HG03060 (cell line): Measurements from ENCODE around the gene DKK3.

Source experiments
- ATAC-seq: cut with Tn5 transposase; IDR thresholded peaks from one replicate; pipeline ENCODE4 v1.9.1; 2021; ENCODE audit warnings: low read depth, moderate number of reproducible peaks; ENCODE audit not compliant: unreplicated experiment

The DKK3 gene

GRCh38 chr11:11971906-11972547, 36.4 kb downstream of the DKK3 start:
- ATAC-seq: no peak

- no peak for ATAC-seq
Measured at GRCh38 chr11:11970556-11970955, 37.9 kb downstream of the DKK3 start.

DNA sequence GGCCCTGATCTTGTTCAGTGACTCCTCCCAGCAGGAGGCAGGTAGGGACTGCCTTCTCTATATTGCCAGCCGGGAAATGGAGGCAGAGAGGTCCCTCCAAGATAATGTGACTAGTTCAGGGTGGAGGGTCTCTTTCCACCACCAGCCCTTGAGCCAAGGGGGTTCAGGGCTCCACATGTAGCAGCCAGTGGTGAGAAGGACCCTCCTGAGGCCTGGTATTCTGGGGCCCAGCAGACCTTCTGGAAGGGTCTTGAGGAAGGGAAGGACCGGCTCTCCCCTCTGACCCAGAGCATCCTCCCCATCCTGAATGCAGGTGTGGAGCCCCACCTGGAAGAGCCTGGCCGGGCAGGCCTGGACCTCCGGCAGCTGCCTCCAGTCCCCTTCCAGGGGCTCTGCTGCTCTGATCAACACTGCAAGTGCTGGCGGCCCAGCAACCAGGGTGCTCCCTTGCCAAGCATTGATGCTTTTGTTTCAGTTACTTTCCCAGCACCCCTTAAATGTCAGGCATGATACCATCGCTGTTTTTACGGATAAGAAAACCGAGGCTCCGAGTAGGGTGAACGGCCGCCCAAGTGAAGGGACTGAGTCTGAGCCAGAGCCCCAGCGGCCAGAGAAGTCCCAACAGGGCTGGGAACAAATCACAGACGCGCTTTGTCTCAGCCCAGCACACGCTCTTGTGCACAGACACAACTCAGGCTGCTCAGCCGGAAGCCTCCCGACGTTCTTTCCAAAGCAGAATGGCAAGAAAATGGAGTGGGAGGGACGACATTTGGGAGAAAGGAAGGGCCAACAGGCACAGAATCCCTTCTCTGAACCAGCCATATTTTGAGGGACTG, 38.8 kb downstream of the DKK3 start:
- ATAC-seq: no peak

DNA sequence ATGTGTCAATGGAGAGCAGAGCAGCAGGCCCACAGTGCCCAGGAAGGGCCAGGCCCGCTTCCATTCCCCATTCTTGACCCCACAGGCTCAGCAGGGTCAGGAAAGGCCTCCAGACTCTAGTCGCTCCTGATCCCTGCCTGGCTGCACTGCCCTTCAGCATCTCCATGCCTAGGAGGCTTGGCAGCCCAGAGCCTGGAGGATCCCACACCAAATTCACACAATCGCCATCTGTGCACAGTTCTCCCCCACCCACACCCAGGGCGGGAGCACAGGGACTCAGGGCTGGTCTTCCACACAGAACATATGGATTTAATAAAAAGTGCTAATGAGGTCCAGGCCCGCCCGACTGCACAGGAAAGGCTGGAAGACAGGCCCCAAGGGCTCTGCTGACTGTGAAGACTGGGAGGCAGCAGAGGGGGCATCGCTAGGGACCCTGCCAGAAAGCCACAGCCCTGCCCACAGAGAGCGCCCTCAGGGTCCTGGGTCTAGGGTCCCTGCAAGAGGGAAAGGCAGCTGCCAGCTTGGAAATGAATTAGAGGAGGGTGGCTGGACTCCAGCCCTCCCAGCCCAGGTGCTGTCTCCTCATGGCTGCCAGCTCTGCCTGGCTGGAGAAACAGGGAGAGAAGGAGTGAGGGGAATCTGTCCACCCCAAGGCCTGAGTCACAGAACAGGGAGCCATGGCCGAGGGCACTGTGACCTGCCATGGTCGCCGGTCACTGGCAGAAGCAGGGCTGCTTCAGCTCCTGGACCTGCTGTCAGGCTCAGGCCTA, 39.7 kb downstream of the DKK3 start:
- no peak for ATAC-seq

- no peak for ATAC-seq
Measured at GRCh38 chr11:11967669-11968510, 40.5 kb downstream of the DKK3 start.

DNA sequence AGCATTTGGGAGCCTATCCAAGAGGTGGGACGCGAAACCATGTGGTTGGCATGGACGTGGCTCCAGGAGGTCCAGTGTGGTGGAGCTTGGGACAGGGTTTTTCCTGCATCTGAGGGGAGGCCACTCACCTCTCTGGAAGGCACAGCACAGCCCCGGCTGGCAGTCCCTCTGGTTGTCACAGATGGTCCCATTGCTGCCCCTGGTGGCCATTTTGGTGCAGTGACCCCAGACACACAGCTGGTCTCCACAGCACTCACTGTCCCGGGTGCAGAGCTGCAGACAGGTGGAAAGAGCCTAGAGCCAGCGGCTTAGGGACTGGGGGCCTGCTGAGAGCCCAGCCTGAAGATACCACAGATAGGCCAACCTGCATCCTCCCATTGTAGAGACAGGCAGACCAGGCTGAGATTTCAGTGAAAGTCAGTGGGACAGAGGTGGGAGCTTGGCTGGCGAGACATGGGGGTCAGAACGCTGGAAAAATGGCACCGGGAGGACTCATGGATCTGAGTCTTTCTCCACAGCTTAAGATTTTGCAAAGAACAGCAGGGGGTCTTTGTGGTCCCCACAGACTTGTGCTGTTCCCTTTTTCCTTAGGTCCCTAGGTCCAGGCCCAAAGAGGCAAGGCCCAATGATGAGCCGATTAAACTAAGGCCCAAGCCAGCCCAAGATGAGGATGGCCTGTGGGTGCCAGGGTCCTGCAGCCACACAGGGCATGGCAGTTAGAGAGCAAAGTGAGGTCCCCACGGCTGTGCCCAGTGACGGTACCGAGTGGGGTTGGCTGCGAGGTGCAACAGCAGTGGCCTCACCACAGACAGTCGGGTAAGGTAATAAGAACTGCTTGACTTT, 41.4 kb downstream of the DKK3 start:
- no peak for ATAC-seq

DNA sequence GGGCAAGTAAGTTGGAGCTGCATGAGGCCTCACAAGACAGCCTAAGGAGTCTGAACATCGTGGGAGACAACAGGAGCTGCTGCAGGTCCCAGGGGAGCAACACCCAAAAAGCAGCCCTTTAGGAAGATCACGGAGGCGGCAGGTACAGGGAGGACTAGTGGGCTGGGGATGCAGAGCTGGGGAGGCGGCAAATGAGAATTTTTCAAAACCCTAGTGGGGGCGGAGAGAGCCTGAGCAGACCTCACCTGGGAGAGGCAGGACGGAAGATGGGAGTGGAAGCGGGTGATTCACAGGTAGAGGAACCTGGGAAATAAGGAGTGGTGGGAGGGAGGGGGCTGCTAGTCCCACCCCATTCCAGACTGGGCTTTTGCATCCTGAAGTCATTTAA, 42.1 kb downstream of the DKK3 start:
- no peak for ATAC-seq

DNA sequence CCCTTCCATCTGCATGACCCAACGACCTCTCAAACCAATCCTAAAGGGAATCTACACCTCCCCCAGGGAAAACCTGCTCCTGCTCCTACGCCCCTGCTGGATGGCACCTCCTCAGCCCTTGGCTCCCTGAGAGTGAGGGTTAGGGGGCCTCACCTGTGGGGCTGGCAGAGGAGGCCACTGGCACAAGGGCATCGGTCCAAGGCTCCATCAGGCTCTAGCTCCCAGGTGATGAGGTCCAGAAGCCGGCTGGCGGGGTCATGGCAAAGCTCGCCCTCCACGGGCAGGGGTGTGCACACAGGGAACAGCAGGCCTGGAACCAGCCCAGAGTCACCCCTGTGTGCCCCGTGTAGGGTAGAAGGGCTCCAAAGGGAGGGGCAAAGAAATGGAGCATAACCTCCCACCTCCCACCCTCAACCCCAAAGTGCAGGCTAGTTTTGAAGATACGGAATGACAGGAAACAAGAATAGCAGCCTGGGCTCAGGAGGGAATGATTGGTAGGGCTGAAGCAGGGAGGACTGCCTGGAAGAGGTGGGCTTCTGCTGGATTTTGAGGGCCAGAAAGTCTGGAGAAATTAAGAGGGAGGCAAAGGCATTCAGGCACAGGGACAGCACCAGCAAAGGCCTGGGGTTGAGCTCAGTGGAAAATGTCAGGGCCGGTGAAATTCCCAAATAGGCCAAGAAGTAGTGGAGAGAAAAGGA, 42.6 kb downstream of the DKK3 start:
- no peak for ATAC-seq

GRCh38 chr11:11965192-11965591, 43.2 kb downstream of the DKK3 start:
- no peak for ATAC-seq

GRCh38 chr11:11964774-11965150, 43.7 kb downstream of the DKK3 start:
- no peak for ATAC-seq

DNA sequence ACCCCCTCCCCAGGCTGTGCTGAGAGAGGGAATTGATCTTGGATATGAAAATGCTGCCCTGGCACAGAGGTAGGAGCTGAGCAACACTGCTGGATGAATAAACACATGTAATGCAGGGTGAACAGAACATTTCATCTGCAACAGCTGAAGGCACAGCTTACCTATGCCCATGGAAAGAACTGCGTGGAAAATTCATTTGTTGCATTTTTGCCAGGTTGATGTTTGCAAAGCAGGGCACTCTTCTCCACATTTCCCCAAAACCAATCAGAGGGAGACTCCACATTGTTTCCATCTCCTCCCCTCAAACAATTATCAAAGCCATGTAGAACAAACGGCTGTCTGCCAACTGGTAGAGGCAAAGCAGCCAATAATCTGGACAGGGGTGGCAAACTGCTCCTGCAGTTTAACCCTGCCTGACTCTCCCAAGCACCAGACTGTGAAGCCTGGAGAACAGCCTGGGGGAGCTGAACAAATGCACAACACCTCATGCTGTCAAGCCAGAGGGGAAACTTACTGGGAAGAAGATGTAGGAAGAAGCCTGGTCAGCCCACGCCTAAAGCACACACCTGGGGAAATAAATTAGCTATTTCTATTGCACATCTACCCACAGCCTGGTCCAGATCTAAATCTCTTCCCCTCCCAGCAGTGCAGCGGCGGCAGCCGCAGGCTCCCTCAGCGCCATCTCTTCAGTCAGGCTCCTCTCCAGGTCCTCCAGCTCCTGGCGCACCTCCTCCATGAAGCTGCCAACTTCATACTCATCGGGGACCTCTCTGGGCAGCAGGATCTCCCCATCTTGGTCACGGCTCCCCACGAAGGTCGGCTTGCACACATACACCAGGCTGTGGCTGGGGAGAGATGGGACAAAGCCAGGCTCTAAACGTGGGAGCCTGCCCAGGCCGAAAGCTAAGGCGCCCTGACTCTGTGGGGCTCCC, 44.3 kb downstream of the DKK3 start:
- ATAC-seq: no peak

DNA sequence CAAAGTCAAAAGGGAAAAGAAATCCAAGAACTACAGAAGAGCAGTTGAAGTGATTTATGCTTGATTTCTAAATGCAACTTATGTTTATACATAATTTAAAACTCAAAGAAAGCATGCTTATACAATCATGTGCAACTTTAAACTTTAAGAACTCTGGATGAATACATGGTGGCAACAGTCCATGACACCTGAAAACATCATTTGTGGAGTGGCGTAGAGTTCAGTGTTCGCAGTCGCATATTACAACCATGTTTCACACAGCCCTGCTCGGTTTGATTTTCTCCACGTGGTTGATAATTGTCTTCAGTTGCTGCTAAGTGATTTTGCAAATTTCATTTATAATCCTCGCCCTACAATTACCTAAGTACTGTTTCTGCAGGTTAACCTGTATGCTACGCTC, 45.4 kb downstream of the DKK3 start:
- no peak for ATAC-seq

GRCh38 chr11:11961399-11962028, 46.9 kb downstream of the DKK3 start:
- no peak for ATAC-seq

GRCh38 chr11:11960687-11961086, 47.7 kb downstream of the DKK3 start:
- no peak for ATAC-seq

DNA sequence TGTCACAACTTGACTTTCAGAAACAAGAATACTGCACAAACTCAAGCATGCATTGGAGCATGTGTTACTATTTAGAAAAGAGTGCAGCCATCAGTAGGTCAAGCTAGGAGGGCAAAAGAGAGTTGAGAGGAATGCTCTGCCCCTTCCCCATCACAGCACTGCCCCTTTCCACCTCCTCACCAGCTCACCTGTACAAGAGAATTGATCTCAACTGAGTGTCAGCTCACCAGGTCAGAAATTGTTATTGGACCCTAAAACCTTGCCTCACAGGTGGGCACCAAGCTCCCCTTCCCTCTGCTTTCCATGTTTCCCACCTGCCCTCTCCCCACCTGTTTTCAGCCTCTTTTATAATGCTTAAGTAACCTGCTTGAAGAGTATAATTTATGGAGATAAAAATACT, 48.8 kb downstream of the DKK3 start:
- ATAC-seq: no peak

DNA sequence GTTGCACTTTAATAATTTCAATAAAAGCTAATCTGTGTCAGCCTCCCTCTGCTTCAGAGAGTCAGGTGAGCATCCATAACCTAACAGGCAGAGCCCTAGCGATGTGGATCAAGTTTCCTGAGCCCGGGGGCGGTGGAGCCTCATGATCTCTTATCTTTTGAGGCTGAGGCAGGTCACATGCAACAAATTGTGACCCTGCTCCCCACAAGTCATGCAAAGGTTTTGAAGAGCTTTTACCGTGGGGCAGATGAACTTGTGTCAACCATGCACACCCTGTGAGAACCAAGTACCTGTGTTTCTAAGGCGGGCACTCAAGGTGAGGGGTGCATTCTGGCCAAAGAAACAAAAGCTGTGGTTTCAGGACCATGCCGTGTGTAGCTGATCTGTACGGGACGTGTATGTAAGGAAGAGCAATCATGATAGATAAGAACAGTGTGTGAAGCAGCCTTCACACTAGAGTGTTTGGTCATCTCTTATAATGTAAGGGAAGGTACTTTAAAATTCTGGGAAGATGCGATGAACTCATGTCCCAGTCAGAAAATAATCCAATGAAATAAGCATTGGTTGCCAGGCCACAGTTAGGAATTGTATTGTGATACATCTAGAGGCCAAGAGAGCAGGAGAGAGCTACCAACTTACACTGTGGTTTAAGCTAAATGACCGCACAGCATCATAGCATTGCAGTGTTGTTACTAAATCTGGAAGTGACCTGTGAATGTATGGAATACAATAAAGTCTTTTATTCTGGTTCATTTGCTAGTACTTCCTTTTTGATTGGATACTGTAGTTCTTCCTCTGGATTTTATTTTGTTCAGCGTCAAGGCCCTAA, 49.8 kb downstream of the DKK3 start:
- ATAC-seq: no peak

- no peak for ATAC-seq
Measured at GRCh38 chr11:11956006-11956405, 52.4 kb downstream of the DKK3 start.
